ENCODE results near the gene NRF1.
"Not testable (repeated sequence)": the region's sequence is repeated elsewhere in the genome, so short reads cannot be mapped to it uniquely, and the experiment has no call there.

Gene NRF1

DNA sequence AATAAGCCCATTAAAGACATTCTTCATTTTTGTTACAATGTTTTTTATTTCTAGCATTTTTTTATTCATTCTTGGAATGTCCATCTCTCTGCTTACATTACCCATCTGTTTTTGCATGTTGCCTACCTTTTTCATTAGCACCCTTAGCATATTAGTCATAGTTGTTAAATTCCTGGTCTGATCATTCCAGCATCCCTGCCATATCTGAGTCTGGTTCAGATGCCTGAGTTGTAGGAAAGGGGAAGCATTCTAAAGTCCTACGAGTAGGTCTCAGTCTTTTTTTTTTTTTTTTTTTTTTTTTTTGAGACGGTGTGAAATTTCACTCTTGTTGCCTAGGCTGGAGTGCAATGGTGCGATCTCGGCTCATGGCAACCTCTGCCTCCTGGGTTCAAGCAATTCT, 19.7 kb upstream of the NRF1 start:
- Histone ChIP-seq H3K27ac (ENCODE audit: low read depth, low read length, poor library complexity, severe bottlenecking) (no peak overlapping the region), H3K79me2 (ENCODE audit: insufficient read depth, low read length) (no peaks in the 10 kb centered on the region), H3K4me1 (ENCODE audit: insufficient read depth, low read length, severe bottlenecking) (no peaks in the 10 kb centered on the region), H3K36me3 (ENCODE audit: insufficient read depth, low read length) (no peaks in the 10 kb centered on the region), H3K9ac (ENCODE audit: low read length) (no peak overlapping the region), H3K4me2 (ENCODE audit: low read length) (no peak overlapping the region), H2AFZ (ENCODE audit: low read length) (no peak overlapping the region), H3K9me2 (ENCODE audit: low read depth, low read length) (no peaks in the 10 kb centered on the region), H3K9me3 (ENCODE audit: low read length) (peaks cover 13% of the 10 kb centered on the region), H4K20me1 (ENCODE audit: insufficient read depth, low read length) (no peaks in the 10 kb centered on the region), H3K4me3 (ENCODE audit: low read depth, low read length, poor library complexity, severe bottlenecking) (no peak overlapping the region), H3K27me3 (ENCODE audit: insufficient read depth, low read length) (no peaks in the 10 kb centered on the region), H3F3A (ENCODE audit: insufficient read depth, low read length) (no peaks in the 10 kb centered on the region)
- TF ChIP-seq EZH2 (IDR thresholded peaks at IDR 0.05; ENCODE audit: borderline replicate concordance, low read length), result no peak
- TF ChIP-seq, protein P1, sequence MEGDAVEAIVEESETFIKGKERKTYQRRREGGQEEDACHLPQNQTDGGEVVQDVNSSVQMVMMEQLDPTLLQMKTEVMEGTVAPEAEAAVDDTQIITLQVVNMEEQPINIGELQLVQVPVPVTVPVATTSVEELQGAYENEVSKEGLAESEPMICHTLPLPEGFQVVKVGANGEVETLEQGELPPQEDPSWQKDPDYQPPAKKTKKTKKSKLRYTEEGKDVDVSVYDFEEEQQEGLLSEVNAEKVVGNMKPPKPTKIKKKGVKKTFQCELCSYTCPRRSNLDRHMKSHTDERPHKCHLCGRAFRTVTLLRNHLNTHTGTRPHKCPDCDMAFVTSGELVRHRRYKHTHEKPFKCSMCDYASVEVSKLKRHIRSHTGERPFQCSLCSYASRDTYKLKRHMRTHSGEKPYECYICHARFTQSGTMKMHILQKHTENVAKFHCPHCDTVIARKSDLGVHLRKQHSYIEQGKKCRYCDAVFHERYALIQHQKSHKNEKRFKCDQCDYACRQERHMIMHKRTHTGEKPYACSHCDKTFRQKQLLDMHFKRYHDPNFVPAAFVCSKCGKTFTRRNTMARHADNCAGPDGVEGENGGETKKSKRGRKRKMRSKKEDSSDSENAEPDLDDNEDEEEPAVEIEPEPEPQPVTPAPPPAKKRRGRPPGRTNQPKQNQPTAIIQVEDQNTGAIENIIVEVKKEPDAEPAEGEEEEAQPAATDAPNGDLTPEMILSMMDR (IDR thresholded peaks at IDR 0.05; ENCODE audit: low read length), result no peak

DNA sequence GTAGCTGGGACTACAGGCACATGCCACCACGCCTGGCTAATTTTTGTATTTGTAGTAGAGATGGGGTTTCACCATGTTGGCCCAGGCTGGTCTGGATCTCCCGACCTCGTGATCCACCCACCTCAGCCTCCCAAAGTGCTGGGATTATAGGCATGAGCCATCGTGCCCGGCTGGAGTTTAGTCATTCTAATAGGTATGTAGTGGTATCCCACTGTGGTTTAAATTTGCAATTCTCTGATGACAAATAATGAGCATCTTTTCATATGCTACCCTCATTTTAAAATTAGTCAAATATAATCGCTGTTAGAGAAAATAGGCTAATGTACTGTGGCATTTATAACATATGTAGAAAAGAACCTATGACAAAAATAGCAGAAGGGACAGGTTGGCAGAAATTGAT, 15.1 kb upstream of the NRF1 start:
- H3K27me3 ChIP-seq (ENCODE audit: insufficient read depth, low read length); H3K9me3 ChIP-seq (ENCODE audit: low read length); H3K9ac ChIP-seq (ENCODE audit: low read length); H2AFZ ChIP-seq (ENCODE audit: low read length); H3K4me3 ChIP-seq (ENCODE audit: low read depth, low read length, poor library complexity, severe bottlenecking); H3K27ac ChIP-seq (ENCODE audit: low read depth, low read length, poor library complexity, severe bottlenecking); H3F3A ChIP-seq (ENCODE audit: insufficient read depth, low read length); H3K4me1 ChIP-seq (ENCODE audit: insufficient read depth, low read length, severe bottlenecking); H3K36me3 ChIP-seq (ENCODE audit: insufficient read depth, low read length); H3K4me2 ChIP-seq (ENCODE audit: low read length); H4K20me1 ChIP-seq (ENCODE audit: insufficient read depth, low read length); H3K9me2 ChIP-seq (ENCODE audit: low read depth, low read length); H3K79me2 ChIP-seq (ENCODE audit: insufficient read depth, low read length): not testable (repeated sequence)

DNA sequence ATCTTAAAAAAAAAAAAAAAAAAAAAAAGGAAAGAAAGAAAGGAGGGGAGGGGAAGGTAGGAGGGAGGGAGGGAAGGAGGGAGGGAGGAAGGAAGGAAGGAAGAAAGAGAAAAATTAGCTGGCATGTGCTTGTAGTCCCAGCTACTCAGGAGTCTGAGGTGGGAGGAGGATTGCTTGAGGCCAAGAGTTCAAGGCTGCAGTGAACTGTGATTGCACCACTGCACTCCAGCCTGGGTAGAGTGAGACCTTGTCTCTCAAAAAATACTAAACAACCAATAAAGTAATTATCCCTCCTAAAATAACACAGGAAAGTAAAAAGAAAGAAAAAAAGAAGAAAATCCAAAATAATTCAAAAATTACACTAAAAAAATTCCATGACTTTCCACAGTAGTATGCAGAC, 13.8 kb upstream of the NRF1 start:
- no peaks in the 10 kb centered on the region for H3K9me3 ChIP-seq (ENCODE audit: low read length)
- H3K79me2 ChIP-seq (ENCODE audit: insufficient read depth, low read length), result no peaks in the 10 kb centered on the region
- no peaks in the 10 kb centered on the region for H3F3A ChIP-seq (ENCODE audit: insufficient read depth, low read length)
- no peaks in the 10 kb centered on the region for H3K36me3 ChIP-seq (ENCODE audit: insufficient read depth, low read length)
- no peaks in the 10 kb centered on the region for H3K9me2 ChIP-seq (ENCODE audit: low read depth, low read length)
- H4K20me1 ChIP-seq (ENCODE audit: insufficient read depth, low read length), result no peaks in the 10 kb centered on the region
- no peak overlapping the region for H3K4me2 ChIP-seq (ENCODE audit: low read length)
- TF ChIP-seq EZH2 (IDR thresholded peaks at IDR 0.05; ENCODE audit: borderline replicate concordance, low read length), result no peak
- TF ChIP-seq, protein P1 (IDR thresholded peaks at IDR 0.05; ENCODE audit: low read length), result no peak
- H3K4me3 ChIP-seq (ENCODE audit: low read depth, low read length, poor library complexity, severe bottlenecking), result no peak overlapping the region
- no peak overlapping the region for H3K9ac ChIP-seq (ENCODE audit: low read length)
- no peaks in the 10 kb centered on the region for H3K27me3 ChIP-seq (ENCODE audit: insufficient read depth, low read length)
- no peak overlapping the region for H2AFZ ChIP-seq (ENCODE audit: low read length)
- no peak overlapping the region for H3K27ac ChIP-seq (ENCODE audit: low read depth, low read length, poor library complexity, severe bottlenecking)
- no peaks in the 10 kb centered on the region for H3K4me1 ChIP-seq (ENCODE audit: insufficient read depth, low read length, severe bottlenecking)

DNA sequence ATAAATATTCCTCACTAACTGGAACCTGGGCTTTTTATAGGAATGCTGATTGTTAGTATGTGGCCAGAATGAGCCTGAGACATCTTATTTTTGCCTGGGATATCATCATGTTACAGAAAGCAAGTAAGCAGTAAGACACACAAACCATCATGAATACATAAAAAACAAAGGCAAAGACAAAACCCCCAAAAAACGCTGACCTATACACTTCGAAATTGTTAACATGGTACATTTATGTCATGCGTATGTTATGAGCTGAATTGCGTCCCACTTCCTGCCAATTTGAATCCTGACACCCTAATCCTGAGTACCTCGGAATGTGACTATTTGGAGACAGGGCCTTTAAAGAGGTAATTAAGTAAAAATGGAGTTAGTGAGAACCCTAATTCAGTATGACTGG, 12.3 kb upstream of the NRF1 start:
- Histone ChIP-seq H3K9me2 (ENCODE audit: low read depth, low read length) (no peaks in the 10 kb centered on the region), H3F3A (ENCODE audit: insufficient read depth, low read length) (no peaks in the 10 kb centered on the region), H3K4me3 (ENCODE audit: low read depth, low read length, poor library complexity, severe bottlenecking) (no peak overlapping the region), H3K27ac (ENCODE audit: low read depth, low read length, poor library complexity, severe bottlenecking) (no peak overlapping the region), H4K20me1 (ENCODE audit: insufficient read depth, low read length) (no peaks in the 10 kb centered on the region), H3K4me2 (ENCODE audit: low read length) (no peak overlapping the region), H3K4me1 (ENCODE audit: insufficient read depth, low read length, severe bottlenecking) (no peaks in the 10 kb centered on the region), H2AFZ (ENCODE audit: low read length) (no peak overlapping the region), H3K9ac (ENCODE audit: low read length) (no peak overlapping the region), H3K36me3 (ENCODE audit: insufficient read depth, low read length) (no peaks in the 10 kb centered on the region), H3K79me2 (ENCODE audit: insufficient read depth, low read length) (no peaks in the 10 kb centered on the region), H3K27me3 (ENCODE audit: insufficient read depth, low read length) (no peaks in the 10 kb centered on the region), H3K9me3 (ENCODE audit: low read length) (no peaks in the 10 kb centered on the region)
- TF ChIP-seq, protein P1 (IDR thresholded peaks at IDR 0.05; ENCODE audit: low read length), result no peak
- no peak for TF ChIP-seq EZH2 (IDR thresholded peaks at IDR 0.05; ENCODE audit: borderline replicate concordance, low read length)

DNA sequence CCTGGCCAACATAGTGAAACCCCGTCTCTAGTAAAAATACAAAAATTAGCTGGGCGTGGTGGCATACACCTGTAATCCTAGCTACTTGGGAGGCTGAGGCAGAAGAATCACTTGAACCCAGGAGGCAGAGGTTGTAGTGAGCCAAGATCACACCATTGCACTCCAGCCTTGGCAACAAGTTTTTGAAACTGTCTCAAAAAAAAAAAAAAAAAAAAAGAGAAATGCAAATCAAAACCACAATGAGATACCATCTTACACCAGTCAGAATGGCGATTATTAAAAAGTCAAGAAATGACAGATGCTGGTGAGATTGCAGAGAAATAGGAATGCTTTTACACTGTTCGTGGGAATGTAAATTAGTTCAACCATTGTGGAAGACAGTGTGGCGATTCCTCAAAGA, 7.9 kb upstream of the NRF1 start:
- H3K4me1 ChIP-seq (ENCODE audit: insufficient read depth, low read length, severe bottlenecking); H4K20me1 ChIP-seq (ENCODE audit: insufficient read depth, low read length); H3K9me3 ChIP-seq (ENCODE audit: low read length); H3K4me3 ChIP-seq (ENCODE audit: low read depth, low read length, poor library complexity, severe bottlenecking); H3K79me2 ChIP-seq (ENCODE audit: insufficient read depth, low read length); H3F3A ChIP-seq (ENCODE audit: insufficient read depth, low read length); H3K4me2 ChIP-seq (ENCODE audit: low read length); H2AFZ ChIP-seq (ENCODE audit: low read length); H3K9me2 ChIP-seq (ENCODE audit: low read depth, low read length); H3K9ac ChIP-seq (ENCODE audit: low read length); H3K27ac ChIP-seq (ENCODE audit: low read depth, low read length, poor library complexity, severe bottlenecking); H3K27me3 ChIP-seq (ENCODE audit: insufficient read depth, low read length): not testable (repeated sequence)
- peaks cover 27% of the 10 kb centered on the region for H3K36me3 ChIP-seq (ENCODE audit: insufficient read depth, low read length)

DNA sequence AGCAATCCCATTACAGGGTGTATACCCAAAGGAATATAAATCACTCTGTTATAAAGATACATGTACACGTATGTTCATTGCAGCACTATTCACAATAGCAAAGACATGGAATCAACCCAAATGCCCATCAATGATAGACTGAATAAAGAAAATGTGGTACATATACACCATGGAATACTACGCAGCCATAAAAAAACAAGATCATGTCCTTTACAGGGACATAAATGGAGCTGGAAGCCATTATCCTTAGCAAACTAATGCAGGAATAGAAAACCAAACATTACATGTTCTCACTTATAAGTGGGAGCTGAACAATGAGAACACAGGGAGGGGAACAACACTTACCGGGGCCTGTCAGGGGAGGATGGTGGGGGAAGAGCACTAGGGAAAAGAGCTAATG, 7.5 kb upstream of the NRF1 start:
- H3K9me3 ChIP-seq (ENCODE audit: low read length); H3F3A ChIP-seq (ENCODE audit: insufficient read depth, low read length); H3K27ac ChIP-seq (ENCODE audit: low read depth, low read length, poor library complexity, severe bottlenecking); H3K9ac ChIP-seq (ENCODE audit: low read length); H2AFZ ChIP-seq (ENCODE audit: low read length); H3K4me3 ChIP-seq (ENCODE audit: low read depth, low read length, poor library complexity, severe bottlenecking); H3K9me2 ChIP-seq (ENCODE audit: low read depth, low read length); H3K27me3 ChIP-seq (ENCODE audit: insufficient read depth, low read length); H3K4me1 ChIP-seq (ENCODE audit: insufficient read depth, low read length, severe bottlenecking); H3K79me2 ChIP-seq (ENCODE audit: insufficient read depth, low read length); H4K20me1 ChIP-seq (ENCODE audit: insufficient read depth, low read length); H3K4me2 ChIP-seq (ENCODE audit: low read length): not testable (repeated sequence)
- peaks cover 31% of the 10 kb centered on the region for H3K36me3 ChIP-seq (ENCODE audit: insufficient read depth, low read length)
